Stimulated activated CD4-positive, alpha-beta T cell treated with anti-CD3 and anti-CD28 coated beads, Interleukin-2, amount 100 ng/mL, for 24 hours (primary cell): Measurements from ENCODE around the gene CAMTA1.

ENCODE experiments used
- DNase-seq, 2 donors: peaks; one replicate each; pipeline ENCODE4 v3.0.0-alpha.2; 2020

The CAMTA1 gene

GRCh38 chr1:7554385-7555235, 769.4 kb downstream of the CAMTA1 start:
- DNase-seq, result no peak

DNA sequence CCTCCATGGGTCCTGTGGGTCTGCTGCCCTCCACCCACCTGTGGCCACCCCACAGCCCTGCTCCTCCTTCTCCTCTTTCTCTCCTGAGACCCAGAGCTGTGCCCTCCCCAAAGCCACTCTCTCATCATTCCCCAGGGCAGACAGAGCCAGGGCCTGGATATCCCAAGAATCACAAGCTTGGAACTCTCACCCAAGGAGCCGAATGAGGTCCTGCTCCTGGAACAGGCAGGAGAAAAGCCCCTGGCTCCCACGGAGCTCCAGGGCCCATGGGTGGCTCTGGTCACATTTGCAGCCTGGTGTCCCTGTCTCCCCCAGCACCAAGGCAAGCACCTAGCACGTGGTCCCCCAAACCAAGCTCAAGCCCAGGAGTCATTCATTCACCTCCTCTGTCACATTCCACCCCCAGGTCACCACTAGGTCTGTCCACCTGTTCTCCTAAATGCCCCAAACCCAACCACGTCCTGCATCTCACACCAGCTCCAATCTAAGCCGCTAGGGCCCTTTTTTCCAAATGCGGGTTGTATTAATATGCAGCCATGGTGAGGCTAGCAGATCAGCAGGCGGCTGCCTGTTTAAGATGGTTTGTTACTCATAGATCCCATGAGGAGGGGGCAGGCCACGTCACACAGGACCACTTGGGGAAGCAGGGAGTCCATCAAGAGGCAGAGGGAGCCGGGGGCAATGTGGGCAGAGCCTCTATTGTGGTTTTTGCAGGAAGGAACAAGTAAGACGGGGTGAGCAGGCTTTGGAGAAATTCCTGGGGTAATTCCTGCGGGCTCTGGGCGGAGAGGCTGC, 770.3 kb downstream of the CAMTA1 start:
- DNase-seq, result no peak

GRCh38 chr1:7557301-7557891, 772.1 kb downstream of the CAMTA1 start:
- no peak for DNase-seq

GRCh38 chr1:7558041-7558461, 772.8 kb downstream of the CAMTA1 start:
- DNase-seq, result no peak

- DNase-seq, result no peak
These were observed 773.2 kb downstream of the CAMTA1 start for GRCh38 chr1:7558481-7558880.

GRCh38 chr1:7558921-7559869, 773.9 kb downstream of the CAMTA1 start:
- no peak for DNase-seq

- DNase-seq, result no peak
These were observed 774.9 kb downstream of the CAMTA1 start for GRCh38 chr1:7560128-7560527.

GRCh38 chr1:7560601-7561181, 775.4 kb downstream of the CAMTA1 start:
- no peak for DNase-seq

DNA sequence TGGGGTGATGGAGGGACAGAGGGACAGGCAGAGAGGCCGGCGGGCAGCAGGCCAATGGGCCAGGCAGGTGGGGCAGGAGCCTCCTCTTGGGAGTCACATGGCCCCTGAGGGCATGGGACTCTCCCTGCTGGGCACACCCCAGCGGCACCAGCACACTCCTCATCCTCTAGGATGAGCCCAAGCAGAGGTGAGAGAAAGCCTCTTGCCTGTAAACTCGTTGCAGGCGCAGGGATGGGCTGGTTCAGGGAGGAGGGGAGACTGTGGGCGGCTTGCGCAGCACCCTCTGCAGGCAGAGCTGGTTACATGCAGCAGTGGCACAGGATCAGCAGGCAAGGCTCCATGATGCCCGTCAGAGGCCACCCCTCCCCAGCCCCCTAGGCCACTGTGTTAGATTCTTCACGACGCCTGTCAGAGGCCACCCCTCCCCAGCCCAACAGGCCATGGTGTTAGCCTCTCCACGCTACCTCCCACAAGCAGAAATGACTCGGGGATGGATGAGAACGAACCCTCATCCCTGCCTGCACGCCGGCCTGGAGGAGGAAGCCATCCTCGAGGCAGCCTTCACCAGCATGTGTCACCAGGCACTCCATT, 776.2 kb downstream of the CAMTA1 start:
- peak in 1 of 2 donors; percentile 19 for DNase-seq

- DNase-seq, result no peak
These were observed 776.9 kb downstream of the CAMTA1 start for GRCh38 chr1:7561936-7562728.

- DNase-seq, result no peak
These were observed 777.7 kb downstream of the CAMTA1 start for GRCh38 chr1:7562729-7563605.

GRCh38 chr1:7564137-7564536, 778.9 kb downstream of the CAMTA1 start:
- DNase-seq, result no peak

GRCh38 chr1:7565099-7565750, 780.0 kb downstream of the CAMTA1 start:
- no peak for DNase-seq

DNA sequence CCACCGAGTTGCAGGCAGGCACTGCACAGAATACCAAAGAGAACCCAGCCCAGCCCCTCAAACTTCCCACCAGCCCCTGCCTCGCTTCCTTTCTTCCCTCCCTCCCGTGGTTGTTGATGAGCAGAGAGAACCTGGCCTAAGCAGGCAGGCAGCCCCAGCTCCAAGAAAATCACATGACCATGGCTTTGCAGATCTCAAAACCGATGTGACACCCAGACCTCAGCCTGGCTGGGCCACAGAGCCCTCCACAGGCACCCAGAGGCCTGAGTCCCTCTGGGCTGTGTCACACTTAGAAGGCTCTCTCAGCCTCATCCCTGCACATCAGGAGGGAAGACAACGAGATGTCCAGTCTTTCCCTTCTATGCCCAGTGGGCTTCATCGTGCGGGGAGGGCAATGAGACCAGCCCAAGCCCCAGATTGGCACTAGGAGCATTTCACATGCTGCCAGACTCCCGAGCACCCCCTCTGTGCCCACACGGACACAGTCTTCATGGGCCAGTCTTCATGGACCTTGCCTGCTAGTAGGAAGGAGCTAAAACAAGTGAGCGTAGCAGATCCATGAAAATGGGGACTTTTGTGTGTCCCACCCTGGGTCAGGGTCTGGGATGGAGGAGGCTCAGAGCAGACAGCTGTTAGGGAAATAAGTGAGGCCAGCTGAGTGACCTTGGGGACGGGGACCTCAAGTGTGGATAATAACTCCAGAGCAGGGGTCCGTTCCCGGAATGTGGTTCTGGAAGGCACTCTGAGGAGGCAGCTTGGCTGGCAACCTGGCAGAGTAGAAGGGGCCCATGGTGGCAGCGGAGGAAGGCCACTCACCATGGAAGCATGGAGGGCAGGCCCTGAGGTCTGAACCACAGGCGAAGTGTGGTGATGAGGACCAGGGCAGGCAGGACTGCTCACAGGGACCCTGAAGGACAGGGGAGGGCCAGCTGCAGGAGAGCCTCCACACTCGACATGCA, 781.4 kb downstream of the CAMTA1 start:
- DNase-seq, result no peak

DNA sequence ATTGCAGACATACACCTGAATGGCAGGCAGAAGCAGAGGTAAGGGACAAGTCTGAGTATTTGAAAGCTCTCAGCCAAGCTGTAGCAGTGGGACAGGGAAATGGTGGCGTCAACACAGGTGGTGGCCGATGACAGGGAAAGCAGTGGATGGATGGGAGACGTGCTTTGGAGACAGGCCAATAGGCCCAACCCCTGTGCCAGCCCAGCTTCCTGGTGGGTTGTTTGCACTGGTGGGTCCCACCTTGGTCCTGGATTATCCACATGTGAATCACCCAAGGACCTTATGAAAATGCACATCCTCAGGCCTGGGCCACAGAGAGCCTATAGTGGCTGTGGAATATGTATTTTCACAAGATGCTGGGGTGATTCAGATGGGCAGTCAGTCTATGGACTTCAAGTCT, 782.1 kb downstream of the CAMTA1 start:
- no peak for DNase-seq

DNA sequence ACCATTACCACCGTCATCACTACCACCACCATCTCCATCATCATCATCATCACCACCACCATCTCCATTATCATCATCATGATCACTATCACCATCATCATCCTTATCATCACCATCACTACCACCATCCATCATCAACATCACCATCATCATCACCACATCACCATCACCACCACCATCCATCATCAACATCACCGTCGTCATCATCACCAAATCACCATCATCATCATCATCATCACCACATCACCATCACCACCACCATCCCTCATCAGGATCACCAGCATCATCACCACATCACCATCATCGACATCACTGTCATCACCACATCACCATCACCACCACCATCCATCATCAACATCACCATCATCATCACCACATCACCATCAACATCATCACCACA, 782.8 kb downstream of the CAMTA1 start:
- no peak for DNase-seq

DNA sequence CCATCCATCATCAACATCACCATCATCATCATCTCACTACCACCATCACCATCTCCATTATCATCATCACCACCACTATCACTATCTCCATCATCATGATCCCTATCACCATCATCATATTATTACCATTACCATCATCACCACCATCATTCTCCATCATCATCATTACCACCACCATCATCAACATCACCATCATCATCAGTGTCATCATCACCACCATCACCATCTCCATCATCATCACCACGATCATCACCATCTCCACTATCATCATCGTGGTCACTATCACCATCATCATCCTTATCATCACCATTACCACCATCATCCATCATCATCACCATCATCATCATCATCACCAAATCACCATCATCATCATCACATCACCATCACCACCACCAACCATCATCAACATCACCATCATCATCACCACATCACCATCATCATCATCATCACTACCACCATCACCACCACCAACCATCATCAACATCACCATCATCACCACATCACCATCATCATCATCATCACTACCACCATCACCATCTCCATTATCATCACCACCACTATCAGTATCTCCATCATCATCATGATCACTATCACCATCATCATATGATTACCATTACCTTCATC, 783.8 kb downstream of the CAMTA1 start:
- DNase-seq, result no peak

- no peak for DNase-seq
These were observed 785.1 kb downstream of the CAMTA1 start for GRCh38 chr1:7570311-7570710.
